Measurements from ENCODE around the gene FMNL2. TPM values are rescaled to one million over a fixed set of nuclear protein-coding genes. Genes with fewer than 3 reads are reported as not detected.

The FMNL2 gene
- total RNA-seq, 1 donor from 2014 or later: 41.7 TPM

DNA sequence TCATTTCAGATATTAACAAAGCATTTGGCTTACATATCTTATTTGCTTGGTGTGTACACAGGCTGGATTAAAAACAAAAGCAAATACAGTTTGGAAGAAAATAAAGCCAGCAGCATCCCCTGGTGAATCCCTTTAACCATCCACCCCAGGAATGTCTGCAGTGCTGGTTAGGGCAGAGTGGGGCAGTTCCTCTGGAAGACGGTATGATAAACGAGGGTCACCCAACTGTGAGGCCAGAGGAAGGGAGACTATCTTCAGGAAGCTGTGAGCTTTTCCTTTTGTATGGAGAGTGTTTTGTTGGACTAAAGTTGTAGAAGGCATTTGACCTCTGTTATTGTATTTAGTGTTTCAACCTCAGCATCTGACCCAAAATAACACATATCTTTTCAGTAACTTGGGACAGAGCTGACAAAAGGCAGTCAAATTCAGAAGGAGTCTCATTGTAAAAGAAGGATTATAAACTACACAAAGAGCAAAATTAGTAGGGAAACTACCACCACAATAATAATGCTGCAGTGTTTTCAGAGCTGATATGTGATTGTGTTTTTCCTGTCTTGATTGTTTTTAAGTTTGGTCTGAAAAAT, 159.1 kb downstream of the FMNL2 start:
- H3K4me3 Mint-ChIP-seq (ENCODE audit: unreplicated experiment): no peak overlapping the region
- TF ChIP-seq, protein P1, sequence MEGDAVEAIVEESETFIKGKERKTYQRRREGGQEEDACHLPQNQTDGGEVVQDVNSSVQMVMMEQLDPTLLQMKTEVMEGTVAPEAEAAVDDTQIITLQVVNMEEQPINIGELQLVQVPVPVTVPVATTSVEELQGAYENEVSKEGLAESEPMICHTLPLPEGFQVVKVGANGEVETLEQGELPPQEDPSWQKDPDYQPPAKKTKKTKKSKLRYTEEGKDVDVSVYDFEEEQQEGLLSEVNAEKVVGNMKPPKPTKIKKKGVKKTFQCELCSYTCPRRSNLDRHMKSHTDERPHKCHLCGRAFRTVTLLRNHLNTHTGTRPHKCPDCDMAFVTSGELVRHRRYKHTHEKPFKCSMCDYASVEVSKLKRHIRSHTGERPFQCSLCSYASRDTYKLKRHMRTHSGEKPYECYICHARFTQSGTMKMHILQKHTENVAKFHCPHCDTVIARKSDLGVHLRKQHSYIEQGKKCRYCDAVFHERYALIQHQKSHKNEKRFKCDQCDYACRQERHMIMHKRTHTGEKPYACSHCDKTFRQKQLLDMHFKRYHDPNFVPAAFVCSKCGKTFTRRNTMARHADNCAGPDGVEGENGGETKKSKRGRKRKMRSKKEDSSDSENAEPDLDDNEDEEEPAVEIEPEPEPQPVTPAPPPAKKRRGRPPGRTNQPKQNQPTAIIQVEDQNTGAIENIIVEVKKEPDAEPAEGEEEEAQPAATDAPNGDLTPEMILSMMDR (IDR thresholded peaks at IDR 0.05; ENCODE audit: unreplicated experiment): no peak
- H3K4me1 Mint-ChIP-seq (ENCODE audit: unreplicated experiment): peaks cover 60% of the 10 kb centered on the region
- peak overlapping the region; percentile 80 for H3K27ac Mint-ChIP-seq (ENCODE audit: unreplicated experiment)
- no peaks in the 10 kb centered on the region for H3K36me3 Mint-ChIP-seq (ENCODE audit: low read depth, unreplicated experiment)
- no peak for DNase-seq (ENCODE audit: low spot score)
- H3K27me3 Mint-ChIP-seq (ENCODE audit: unreplicated experiment): peaks cover 4% of the 10 kb centered on the region
- H3K9me3 Mint-ChIP-seq (ENCODE audit: unreplicated experiment): no peaks in the 10 kb centered on the region

DNA sequence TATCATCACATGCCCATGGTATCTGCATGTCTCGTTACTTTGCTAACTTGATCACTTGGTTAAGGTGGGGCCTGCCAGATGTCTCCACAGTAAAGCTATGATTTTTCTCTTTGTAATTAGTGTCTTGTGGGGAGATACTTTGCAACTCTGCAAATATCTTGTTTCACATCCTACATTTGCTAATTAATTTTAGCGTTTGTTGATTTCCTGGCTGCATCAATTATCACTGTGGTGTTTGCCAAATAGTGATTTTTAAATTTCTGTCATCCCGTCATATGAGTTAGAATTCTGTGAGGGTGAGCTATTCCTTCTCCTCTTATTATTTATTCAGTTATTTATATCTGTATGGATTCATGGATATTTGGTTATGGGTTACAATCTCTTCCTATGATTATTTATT, 161.4 kb downstream of the FMNL2 start:
- TF ChIP-seq, protein P1 (IDR thresholded peaks at IDR 0.05; ENCODE audit: unreplicated experiment): no peak
- H3K36me3 Mint-ChIP-seq (ENCODE audit: low read depth, unreplicated experiment): no peaks in the 10 kb centered on the region
- H3K4me1 Mint-ChIP-seq (ENCODE audit: unreplicated experiment): peaks cover 41% of the 10 kb centered on the region
- no peaks in the 10 kb centered on the region for H3K9me3 Mint-ChIP-seq (ENCODE audit: unreplicated experiment)
- peaks cover 2% of the 10 kb centered on the region for H3K27me3 Mint-ChIP-seq (ENCODE audit: unreplicated experiment)
- H3K4me3 Mint-ChIP-seq (ENCODE audit: unreplicated experiment): no peak overlapping the region
- no peak for DNase-seq (ENCODE audit: low spot score)
- H3K27ac Mint-ChIP-seq (ENCODE audit: unreplicated experiment): no peak overlapping the region

DNA sequence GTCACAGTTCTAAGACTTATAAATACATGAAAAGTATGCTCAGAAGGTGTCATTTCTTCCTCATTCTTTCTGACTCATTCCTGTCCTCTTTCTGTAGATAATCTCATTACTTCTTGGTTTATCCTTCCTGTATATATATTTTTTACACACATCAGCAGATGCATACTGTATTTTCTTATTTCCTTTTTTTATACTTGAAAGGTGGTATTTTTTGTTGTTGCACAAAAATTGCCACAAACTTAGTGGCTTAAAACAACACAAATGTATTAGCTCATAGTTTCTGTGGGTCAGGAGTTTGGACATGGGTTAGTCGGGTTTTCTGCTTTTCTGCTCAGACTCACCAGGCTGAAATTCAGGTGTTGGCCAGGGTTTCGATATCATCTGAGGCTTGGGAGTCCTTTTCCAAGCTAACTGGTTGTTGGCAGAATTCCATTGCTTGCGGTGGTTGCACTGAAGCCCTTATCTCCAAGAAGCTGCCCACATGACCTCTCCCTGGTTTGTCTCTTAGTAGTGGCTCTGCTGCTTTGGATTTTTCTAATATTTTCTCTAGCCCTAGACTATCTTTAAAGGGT, 162.6 kb downstream of the FMNL2 start:
- Mint-ChIP-seq H3K4me3 (ENCODE audit: unreplicated experiment) (no peak overlapping the region), H3K9me3 (ENCODE audit: unreplicated experiment) (no peaks in the 10 kb centered on the region), H3K27ac (ENCODE audit: unreplicated experiment) (no peak overlapping the region), H3K36me3 (ENCODE audit: low read depth, unreplicated experiment) (peaks cover 1% of the 10 kb centered on the region), H3K27me3 (ENCODE audit: unreplicated experiment) (peaks cover 4% of the 10 kb centered on the region), H3K4me1 (ENCODE audit: unreplicated experiment) (peaks cover 39% of the 10 kb centered on the region)
- DNase-seq (ENCODE audit: low spot score): no peak
- TF ChIP-seq, protein P1 (IDR thresholded peaks at IDR 0.05; ENCODE audit: unreplicated experiment): no peak

DNA sequence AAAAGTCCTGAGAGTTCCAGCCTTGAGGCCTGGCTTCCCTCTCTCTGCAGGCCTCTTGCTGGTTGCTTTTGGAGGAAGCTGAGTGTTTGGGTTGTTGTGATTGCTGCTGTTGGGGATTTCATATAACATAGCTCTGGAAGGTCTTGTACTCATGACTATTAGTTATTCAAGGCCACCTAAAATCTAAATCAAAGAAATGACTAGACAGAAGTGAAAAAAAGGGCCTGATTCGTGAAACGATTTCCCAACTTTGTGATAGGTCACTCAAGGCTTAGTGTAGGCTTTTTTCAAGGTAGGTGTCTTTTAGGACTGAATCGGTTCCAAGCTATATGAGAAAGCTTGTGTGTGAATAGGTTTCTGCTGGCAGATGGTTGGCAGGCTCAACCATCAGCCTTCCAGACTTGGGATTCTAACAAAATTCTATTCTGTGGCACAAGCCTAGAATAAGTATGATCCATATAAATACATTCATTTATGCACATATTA, 164.4 kb downstream of the FMNL2 start:
- H3K9me3 Mint-ChIP-seq (ENCODE audit: unreplicated experiment): no peaks in the 10 kb centered on the region
- no peak for DNase-seq (ENCODE audit: low spot score)
- H3K36me3 Mint-ChIP-seq (ENCODE audit: low read depth, unreplicated experiment): peaks cover 6% of the 10 kb centered on the region
- H3K4me1 Mint-ChIP-seq (ENCODE audit: unreplicated experiment): peaks cover 33% of the 10 kb centered on the region
- no peak overlapping the region for H3K27ac Mint-ChIP-seq (ENCODE audit: unreplicated experiment)
- H3K4me3 Mint-ChIP-seq (ENCODE audit: unreplicated experiment): no peak overlapping the region
- TF ChIP-seq, protein P1 (IDR thresholded peaks at IDR 0.05; ENCODE audit: unreplicated experiment): no peak
- H3K27me3 Mint-ChIP-seq (ENCODE audit: unreplicated experiment): peaks cover 5% of the 10 kb centered on the region

Data from endothelial cell (in vitro differentiated cells).